Breast epithelium (tissue), 4 donors: Measurements from ENCODE around the gene PCAT6. TPM values are rescaled to one million over a fixed set of nuclear protein-coding genes. Genes with fewer than 3 reads are reported as not detected.

ENCODE experiments used
- DNase-seq, 2 donors: peaks; one replicate each; pipeline ENCODE4 v3.0.0-alpha.2; 2019; ENCODE audit warnings: low spot score in 2 of 2
- H3K27ac ChIP-seq, 2 donors: fragments of 200-600 bp; sonication (generic) in 1 of 2; one replicate each; pipeline ENCODE4 v1.5.1; 2016 to 2019; ENCODE audit warnings: mild to moderate bottlenecking in 1 of 2
- H3K27me3 ChIP-seq, 2 donors: fragments of 200-600 bp; sonication (generic) in 1 of 2; one replicate each; pipeline versions ENCODE4 v1.5.1 to v1.6.0; 2017 to 2019; ENCODE audit warnings: control low read depth in 1 of 2, mild to moderate bottlenecking in 1 of 2
- H3K36me3 ChIP-seq: fragments of 200-600 bp; one replicate; pipeline ENCODE4 v1.5.1; 2019
- H3K4me1 ChIP-seq, 2 donors: fragments of 200-600 bp; sonication (generic); one replicate each; pipeline ENCODE4 v1.5.1; 2016 to 2019; ENCODE audit warnings: control low read depth in 1 of 2
- H3K4me3 ChIP-seq, 3 donors: fragments of 200-600 bp; sonication (generic); 1 replicate in 2 of 3; 2 replicates in 1 of 3; pipeline ENCODE4 v1.5.1; 2016 to 2019; ENCODE audit warnings: mild to moderate bottlenecking in 3 of 3, moderate library complexity in 2 of 3
- H3K9me3 ChIP-seq, 2 donors: fragments of 200-600 bp; sonication (generic) in 1 of 2; one replicate each; pipeline ENCODE4 v1.5.1; 2016 to 2019; ENCODE audit warnings: control low read depth in 1 of 2
- POLR2A ChIP-seq: fragments of 450-650 bp; IDR thresholded peaks from one replicate; pipeline ENCODE4 v1.6.1; 2016; ENCODE audit warnings: antibody characterized with exemption, mild to moderate bottlenecking, moderate library complexity
- POLR2AphosphoS5 ChIP-seq, 3 donors: sonication (generic); formaldehyde crosslinking; IDR thresholded peaks; one replicate each; pipeline ENCODE4 v1.6.1; 2017; ENCODE audit warnings: antibody characterized with exemption in 3 of 3
- intact Hi-C: fragments of 100-400 bp; cut with DNase I; formaldehyde crosslinking; loops from one replicate; pipeline ENCODE4 v1.15.1; 2023; ENCODE audit warnings: low total_unique reads
- total RNA-seq, 3 donors: library from RNA; depleted of rRNA; stranded (reverse); fragments of >200 nt; gene quantifications; one replicate each; pipeline ENCODE4 v1.1.0, GENCODE V29; 2016
- TF ChIP-seq, protein P1 (sequence below), 3 donors: fragments of 450-650 bp; IDR thresholded peaks; one replicate each; pipeline ENCODE4 v1.5.1; 2016 to 2017; ENCODE audit warnings: antibody characterized with exemption in 3 of 3, mild to moderate bottlenecking in 3 of 3, moderate library complexity in 3 of 3

The PCAT6 gene
- total RNA-seq, 3 donors from 2014 or later: 1.8 TPM; not detected in 2

DNA sequence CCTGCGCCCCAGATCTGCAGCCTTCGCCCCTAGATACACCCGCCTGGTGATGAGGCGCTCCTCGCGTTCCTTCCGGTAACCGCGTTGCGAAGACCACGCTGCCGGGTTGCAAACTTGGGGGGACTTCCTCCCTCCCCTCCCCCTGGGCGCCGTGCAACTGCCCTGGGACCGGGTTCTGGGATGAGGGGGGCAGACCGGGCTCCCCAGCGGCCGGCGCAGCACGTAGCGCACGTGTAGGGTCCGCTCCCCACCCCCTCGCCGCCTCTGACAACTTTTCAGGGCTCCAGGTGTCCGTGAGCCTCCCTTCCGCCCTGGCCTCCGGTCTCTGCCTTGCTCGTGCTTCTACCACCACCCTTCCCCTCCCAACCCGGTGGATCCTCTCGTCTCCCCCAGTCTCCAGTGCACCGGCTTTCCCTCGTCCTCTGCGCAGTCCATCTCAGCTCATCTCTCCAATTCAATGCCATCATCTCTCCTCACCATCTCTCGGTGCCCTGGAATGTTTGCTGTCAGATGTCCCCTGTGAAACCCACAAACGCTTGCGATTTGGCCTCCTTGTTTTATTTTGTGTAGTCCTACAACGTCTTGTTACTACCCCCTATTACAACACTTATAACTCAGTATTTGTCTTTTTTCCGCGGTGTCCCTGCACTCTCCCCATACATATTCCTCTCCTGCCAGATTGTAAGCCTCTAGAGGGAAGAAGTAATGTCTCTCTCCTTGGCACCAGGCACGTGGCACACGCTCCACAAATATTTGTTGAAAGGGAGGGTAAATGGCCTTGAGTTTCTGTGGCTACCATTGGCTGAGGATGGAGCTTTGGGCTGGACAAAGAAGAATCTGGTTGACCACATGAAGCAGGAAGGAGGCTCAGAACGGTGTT lies 782 bp downstream of the PCAT6 start:
- Histone ChIP-seq H3K4me1 (no peaks in the 10 kb centered on the region), H3K4me3 (peak overlapping the region; percentile 73 to 97 (median 81)), H3K36me3 (no peaks in the 10 kb centered on the region), H3K27ac (peak overlapping the region; percentile 94 to 95), H3K27me3 (no peaks in the 10 kb centered on the region), H3K9me3 (no peaks in the 10 kb centered on the region)
- peak in 1 of 2 donors; percentile 21 for DNase-seq
- TF ChIP-seq, protein P1, sequence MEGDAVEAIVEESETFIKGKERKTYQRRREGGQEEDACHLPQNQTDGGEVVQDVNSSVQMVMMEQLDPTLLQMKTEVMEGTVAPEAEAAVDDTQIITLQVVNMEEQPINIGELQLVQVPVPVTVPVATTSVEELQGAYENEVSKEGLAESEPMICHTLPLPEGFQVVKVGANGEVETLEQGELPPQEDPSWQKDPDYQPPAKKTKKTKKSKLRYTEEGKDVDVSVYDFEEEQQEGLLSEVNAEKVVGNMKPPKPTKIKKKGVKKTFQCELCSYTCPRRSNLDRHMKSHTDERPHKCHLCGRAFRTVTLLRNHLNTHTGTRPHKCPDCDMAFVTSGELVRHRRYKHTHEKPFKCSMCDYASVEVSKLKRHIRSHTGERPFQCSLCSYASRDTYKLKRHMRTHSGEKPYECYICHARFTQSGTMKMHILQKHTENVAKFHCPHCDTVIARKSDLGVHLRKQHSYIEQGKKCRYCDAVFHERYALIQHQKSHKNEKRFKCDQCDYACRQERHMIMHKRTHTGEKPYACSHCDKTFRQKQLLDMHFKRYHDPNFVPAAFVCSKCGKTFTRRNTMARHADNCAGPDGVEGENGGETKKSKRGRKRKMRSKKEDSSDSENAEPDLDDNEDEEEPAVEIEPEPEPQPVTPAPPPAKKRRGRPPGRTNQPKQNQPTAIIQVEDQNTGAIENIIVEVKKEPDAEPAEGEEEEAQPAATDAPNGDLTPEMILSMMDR (IDR thresholded peaks at IDR 0.05): no peak
- TF ChIP-seq POLR2AphosphoS5 (IDR thresholded peaks at IDR 0.05) (no peak), POLR2A (no peak)
- intact Hi-C loops: no loop called here

- Histone ChIP-seq H3K27ac (peak overlapping the region; percentile 29 to 94), H3K4me1 (no peaks in the 10 kb centered on the region), H3K4me3 (peak overlapping the region in 2 of 3 donors; percentile 5 to 97), H3K36me3 (no peaks in the 10 kb centered on the region), H3K9me3 (no peaks in the 10 kb centered on the region), H3K27me3 (no peaks in the 10 kb centered on the region)
- intact Hi-C loops: no loop called here
- TF ChIP-seq POLR2A (no peak), POLR2AphosphoS5 (IDR thresholded peaks at IDR 0.05) (no peak)
- TF ChIP-seq, protein P1 (IDR thresholded peaks at IDR 0.05): no peak
- DNase-seq: peak; percentile 19 to 62
These were observed 1.6 kb downstream of the PCAT6 start for GRCh38 chr1:202812176-202813026.

GRCh38 chr1:202815120-202815519 lies 4.4 kb downstream of the PCAT6 start:
- Histone ChIP-seq H3K27me3 (no peaks in the 10 kb centered on the region), H3K4me1 (no peaks in the 10 kb centered on the region), H3K4me3 (no peak overlapping the region), H3K9me3 (no peaks in the 10 kb centered on the region), H3K27ac (no peak overlapping the region), H3K36me3 (no peaks in the 10 kb centered on the region)
- DNase-seq: no peak
- intact Hi-C loops: no loop called here
- TF ChIP-seq, protein P1 (IDR thresholded peaks at IDR 0.05): no peak
- TF ChIP-seq POLR2A: no peak
- no peak for TF ChIP-seq POLR2AphosphoS5 (IDR thresholded peaks at IDR 0.05)

GRCh38 chr1:202818819-202819218 lies 8.1 kb downstream of the PCAT6 start:
- no peaks in the 10 kb centered on the region for H3K4me1 ChIP-seq
- intact Hi-C loops: no loop called here
- H3K9me3 ChIP-seq: no peaks in the 10 kb centered on the region
- DNase-seq: no peak
- H3K27ac ChIP-seq: no peak overlapping the region
- TF ChIP-seq POLR2A: no peak
- TF ChIP-seq POLR2AphosphoS5 (IDR thresholded peaks at IDR 0.05): no peak
- TF ChIP-seq, protein P1 (IDR thresholded peaks at IDR 0.05): no peak
- no peaks in the 10 kb centered on the region for H3K36me3 ChIP-seq
- H3K27me3 ChIP-seq: no peaks in the 10 kb centered on the region
- no peak overlapping the region for H3K4me3 ChIP-seq
